Measurements from ENCODE around the gene SLC5A1. TPM values are rescaled to one million over a fixed set of nuclear protein-coding genes. Genes with fewer than 3 reads are reported as not detected.

SLC5A1 gene
- total RNA-seq, 3 donors from 2014 or later = 1.3 to 5.3 TPM; not detected in 1

DNA sequence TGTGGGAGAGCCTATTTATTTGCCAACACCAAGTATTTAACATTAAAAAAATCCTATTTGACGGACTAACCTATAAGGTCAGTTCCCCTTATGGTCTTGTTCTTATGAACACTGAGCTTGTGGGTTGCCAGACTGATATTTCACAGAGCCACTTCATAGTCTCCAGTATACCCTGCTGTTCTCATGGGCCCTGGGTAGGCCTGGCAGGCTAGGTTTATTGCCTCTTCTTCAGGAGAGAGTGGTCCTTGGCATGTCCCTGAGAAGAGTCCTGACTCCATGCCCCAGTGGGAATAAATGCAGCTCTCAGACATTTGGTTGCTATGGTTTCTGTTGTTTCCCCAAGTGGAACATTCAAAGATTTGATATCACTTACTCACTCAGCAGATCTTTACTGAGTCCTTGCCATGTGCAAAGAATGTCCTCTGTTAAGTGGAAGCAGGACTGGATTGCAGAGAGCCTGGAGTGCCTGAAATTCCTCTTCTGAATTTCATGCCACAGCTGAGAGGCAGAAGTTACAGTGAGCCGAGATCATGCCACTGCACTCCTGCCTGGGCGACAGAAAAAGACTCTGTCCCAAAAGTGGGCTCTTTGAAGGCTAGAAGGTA is 15.7 kb downstream of the SLC5A1 start:
- no peak overlapping the region for H3K27ac ChIP-seq
- no peak for DNase-seq (ENCODE audit: low spot score in 2 of 2)

DNA sequence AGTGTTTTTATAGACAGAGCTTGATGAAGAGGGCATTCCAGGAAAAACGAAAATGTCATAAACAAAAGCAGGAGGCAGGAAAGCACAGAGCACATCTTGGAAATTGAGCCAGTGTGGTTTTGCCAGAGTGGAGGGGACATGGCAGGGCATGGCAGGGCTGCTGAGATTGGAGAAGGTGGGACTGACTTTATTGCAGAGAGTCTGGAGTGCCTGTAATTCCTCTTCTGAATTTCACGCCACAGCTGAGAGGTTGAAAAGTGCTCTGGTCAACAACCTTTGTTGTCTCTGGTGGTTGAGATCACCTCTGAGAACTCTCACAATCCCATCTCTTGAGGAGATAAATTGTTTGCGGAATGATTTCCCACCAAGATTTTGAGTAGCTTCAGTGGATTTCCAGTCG is 16.4 kb downstream of the SLC5A1 start:
- Histone ChIP-seq H3K36me3 (no peaks in the 10 kb centered on the region), H3K4me3 (no peak overlapping the region), H3K27ac (no peak overlapping the region), H3K4me1 (no peaks in the 10 kb centered on the region), H3K9me3 (peaks cover 4 to 5% of the 10 kb centered on the region in 2 donors), H3K27me3 (no peaks in the 10 kb centered on the region)
- DNase-seq (ENCODE audit: low spot score in 2 of 2) = no peak
- no peak for TF ChIP-seq POLR2AphosphoS5 (IDR thresholded peaks at IDR 0.05)
- no peak for TF ChIP-seq POLR2A (IDR thresholded peaks at IDR 0.05)
- intact Hi-C loops (cut with DNase I; ENCODE audit: low total_unique reads) = no loop called here

More for the DNA sequence above, 15.7 kb downstream of the SLC5A1 start:
- Histone ChIP-seq H3K27me3 (no peaks in the 10 kb centered on the region), H3K4me3 (no peak overlapping the region), H3K36me3 (no peaks in the 10 kb centered on the region), H3K9me3 (peaks cover 4 to 5% of the 10 kb centered on the region in 2 donors), H3K4me1 (no peaks in the 10 kb centered on the region)
- TF ChIP-seq POLR2A (IDR thresholded peaks at IDR 0.05) (no peak), POLR2AphosphoS5 (IDR thresholded peaks at IDR 0.05) (no peak)
- TF ChIP-seq, protein P1, sequence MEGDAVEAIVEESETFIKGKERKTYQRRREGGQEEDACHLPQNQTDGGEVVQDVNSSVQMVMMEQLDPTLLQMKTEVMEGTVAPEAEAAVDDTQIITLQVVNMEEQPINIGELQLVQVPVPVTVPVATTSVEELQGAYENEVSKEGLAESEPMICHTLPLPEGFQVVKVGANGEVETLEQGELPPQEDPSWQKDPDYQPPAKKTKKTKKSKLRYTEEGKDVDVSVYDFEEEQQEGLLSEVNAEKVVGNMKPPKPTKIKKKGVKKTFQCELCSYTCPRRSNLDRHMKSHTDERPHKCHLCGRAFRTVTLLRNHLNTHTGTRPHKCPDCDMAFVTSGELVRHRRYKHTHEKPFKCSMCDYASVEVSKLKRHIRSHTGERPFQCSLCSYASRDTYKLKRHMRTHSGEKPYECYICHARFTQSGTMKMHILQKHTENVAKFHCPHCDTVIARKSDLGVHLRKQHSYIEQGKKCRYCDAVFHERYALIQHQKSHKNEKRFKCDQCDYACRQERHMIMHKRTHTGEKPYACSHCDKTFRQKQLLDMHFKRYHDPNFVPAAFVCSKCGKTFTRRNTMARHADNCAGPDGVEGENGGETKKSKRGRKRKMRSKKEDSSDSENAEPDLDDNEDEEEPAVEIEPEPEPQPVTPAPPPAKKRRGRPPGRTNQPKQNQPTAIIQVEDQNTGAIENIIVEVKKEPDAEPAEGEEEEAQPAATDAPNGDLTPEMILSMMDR (IDR thresholded peaks at IDR 0.05) = no peak
- intact Hi-C loops (cut with DNase I; ENCODE audit: low total_unique reads) = no loop called here

DNA sequence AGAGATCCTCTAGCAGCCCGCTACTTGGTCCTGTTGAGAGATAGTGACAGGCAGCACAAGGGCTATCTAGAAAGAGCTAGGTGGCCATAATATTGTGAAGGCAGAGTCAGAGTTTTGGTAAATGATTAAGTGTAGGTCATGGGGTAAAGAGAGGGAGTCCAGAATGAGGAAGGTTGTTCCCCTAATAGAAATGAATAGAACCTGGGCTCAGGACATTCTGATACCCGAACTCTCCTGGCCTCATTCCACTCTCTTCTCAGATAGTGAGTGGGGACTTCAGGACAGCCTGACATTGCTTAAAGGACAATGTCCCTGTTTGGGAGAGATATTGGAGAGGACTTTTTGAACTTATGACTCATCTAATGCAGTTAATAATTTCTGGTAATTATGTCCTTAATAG is 20.6 kb downstream of the SLC5A1 start:
- H3K36me3 ChIP-seq = no peaks in the 10 kb centered on the region
- TF ChIP-seq POLR2AphosphoS5 (IDR thresholded peaks at IDR 0.05) (no peak), POLR2A (IDR thresholded peaks at IDR 0.05) (no peak)
- TF ChIP-seq, protein P1 (IDR thresholded peaks at IDR 0.05) = no peak
- peaks cover 4 to 5% of the 10 kb centered on the region in 2 donors for H3K9me3 ChIP-seq
- H3K4me1 ChIP-seq = no peaks in the 10 kb centered on the region
- intact Hi-C loops (cut with DNase I; ENCODE audit: low total_unique reads) = no loop called here
- H3K27ac ChIP-seq = no peak overlapping the region
- no peaks in the 10 kb centered on the region for H3K27me3 ChIP-seq
- no peak for DNase-seq (ENCODE audit: low spot score in 2 of 2)
- H3K4me3 ChIP-seq = no peak overlapping the region

DNA sequence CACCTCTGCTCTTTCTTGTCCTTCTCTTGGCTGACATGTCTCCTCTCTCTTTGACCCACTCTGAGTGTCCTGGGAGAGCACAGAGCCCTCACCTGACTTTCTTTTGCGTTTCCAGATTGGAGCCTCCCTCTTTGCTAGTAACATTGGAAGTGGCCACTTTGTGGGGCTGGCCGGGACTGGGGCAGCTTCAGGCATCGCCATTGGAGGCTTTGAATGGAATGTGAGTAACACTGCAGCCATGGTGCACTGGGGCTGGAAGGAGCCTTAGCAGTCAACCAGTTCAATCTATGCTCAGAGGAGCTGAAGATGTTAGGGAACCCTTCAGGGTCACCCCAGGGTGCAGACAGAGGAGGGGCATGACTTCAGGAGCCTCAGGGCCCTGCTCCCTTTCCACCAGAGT is 23.8 kb downstream of the SLC5A1 start:
- no peaks in the 10 kb centered on the region for H3K4me1 ChIP-seq
- TF ChIP-seq POLR2A (IDR thresholded peaks at IDR 0.05) = no peak
- TF ChIP-seq, protein P1 (IDR thresholded peaks at IDR 0.05) = no peak
- no peak for TF ChIP-seq POLR2AphosphoS5 (IDR thresholded peaks at IDR 0.05)
- H3K27ac ChIP-seq = no peak overlapping the region
- no peak for DNase-seq (ENCODE audit: low spot score in 2 of 2)
- no peak overlapping the region for H3K4me3 ChIP-seq
- peaks cover 4 to 5% of the 10 kb centered on the region in 2 donors for H3K9me3 ChIP-seq
- H3K27me3 ChIP-seq = no peaks in the 10 kb centered on the region
- intact Hi-C loops (cut with DNase I; ENCODE audit: low total_unique reads) = no loop called here
- no peaks in the 10 kb centered on the region for H3K36me3 ChIP-seq

DNA sequence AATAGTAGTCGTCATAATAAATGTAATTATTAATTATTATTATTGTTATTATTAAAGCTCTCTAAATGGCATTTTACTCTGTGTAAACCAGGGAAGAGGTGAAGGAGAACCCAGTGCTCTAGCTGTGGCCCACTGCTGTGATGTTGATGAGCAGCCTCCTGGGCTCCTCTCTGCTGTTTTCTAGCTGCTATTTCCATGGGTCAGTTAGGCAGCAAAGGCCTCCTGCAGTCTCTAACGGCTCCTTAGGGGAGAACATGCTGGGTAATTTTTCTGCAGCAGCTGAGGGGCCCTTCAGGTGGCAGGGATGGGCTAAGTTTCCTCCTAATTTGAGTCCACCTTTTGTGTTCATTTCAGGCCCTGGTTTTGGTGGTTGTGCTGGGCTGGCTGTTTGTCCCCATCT is 24.6 kb downstream of the SLC5A1 start:
- DNase-seq (ENCODE audit: low spot score in 2 of 2) = no peak
- Histone ChIP-seq H3K4me3 (no peak overlapping the region), H3K27ac (no peak overlapping the region), H3K36me3 (no peaks in the 10 kb centered on the region), H3K9me3 (peaks cover 4 to 5% of the 10 kb centered on the region in 2 donors), H3K27me3 (no peaks in the 10 kb centered on the region), H3K4me1 (no peaks in the 10 kb centered on the region)
- intact Hi-C loops (cut with DNase I; ENCODE audit: low total_unique reads) = no loop called here
- TF ChIP-seq POLR2A (IDR thresholded peaks at IDR 0.05) (no peak), POLR2AphosphoS5 (IDR thresholded peaks at IDR 0.05) (no peak)
- TF ChIP-seq, protein P1 (IDR thresholded peaks at IDR 0.05) = no peak
